PC-9 (cell line): ENCODE results near the gene DLGAP1. TPM values are rescaled to one million over a fixed set of nuclear protein-coding genes. Genes with fewer than 3 reads are reported as not detected.

Experiments used
- BruUV-seq: library from RNA; stranded (reverse); fragments of 400-500 nt; replicated peaks from 2 replicates; lab custom pipeline; 2021; lab: Mats Ljungman, UMichigan
- CTCF ChIA-PET: fragments of 300-600 bp; sonication (Branson Sonifier 250); formaldehyde crosslinking; loops from one replicate; lab custom pipeline; 2022; ENCODE audit warnings: antibody characterized with exemption; lab: Charles Lee
- POLR2A ChIA-PET: fragments of 300-600 bp; sonication (Branson Sonifier 250); formaldehyde crosslinking; loops from one replicate; lab custom pipeline; 2022; ENCODE audit warnings: antibody characterized with exemption; ENCODE audit not compliant: unreplicated experiment; lab: Charles Lee
- DNase-seq, 2 experiments: peaks; one replicate each; pipeline versions ENCODE4 v3.0.0 to v3.0.0-alpha.2; 2015 to 2022; ENCODE audit warnings: mixed read lengths in 1 of 2
- H2AFZ ChIP-seq: fragments of 200-600 bp; sonication (generic); 2 replicates; pipeline ENCODE4 v1.8.1; 2017; ENCODE audit warnings: antibody characterized with exemption
- H3F3A ChIP-seq: fragments of 200-600 bp; sonication (generic); 2 replicates; pipeline ENCODE4 v1.8.1; 2017; ENCODE audit warnings: antibody characterized with exemption, mild to moderate bottlenecking, low read depth; ENCODE audit not compliant: insufficient read depth
- H3K27ac ChIP-seq: fragments of 200-600 bp; sonication (generic); 2 replicates; pipeline ENCODE4 v1.6.1; 2016; ENCODE audit warnings: mixed run types
- H3K27me3 ChIP-seq: fragments of 200-600 bp; sonication (generic); 2 replicates; pipeline ENCODE4 v1.6.1; 2016; ENCODE audit warnings: low read depth, mixed run types; ENCODE audit not compliant: insufficient read depth
- H3K36me3 ChIP-seq: fragments of 200-600 bp; sonication (generic); 2 replicates; pipeline ENCODE4 v1.6.1; 2016; ENCODE audit warnings: low read depth, mixed run types
- H3K4me1 ChIP-seq: fragments of 200-600 bp; sonication (generic); replicated peaks from 2 replicates; pipeline ENCODE4 v1.6.1; 2016; ENCODE audit warnings: mixed run types; ENCODE audit not compliant: insufficient read depth
- H3K4me2 ChIP-seq: fragments of 200-600 bp; sonication (generic); 2 replicates; pipeline ENCODE4 v1.6.1; 2017; ENCODE audit warnings: mixed run types
- H3K4me3 ChIP-seq: fragments of 200-600 bp; sonication (generic); 2 replicates; pipeline ENCODE4 v1.6.1; 2016; ENCODE audit warnings: mixed run types
- H3K79me2 ChIP-seq: fragments of 200-600 bp; sonication (generic); 2 replicates; pipeline ENCODE4 v1.6.1; 2017; ENCODE audit warnings: low read depth, mixed run types
- H3K9me2 ChIP-seq: fragments of 200-600 bp; sonication (generic); 2 replicates; pipeline ENCODE4 v1.8.1; 2017; ENCODE audit warnings: mild to moderate bottlenecking; ENCODE audit not compliant: insufficient read depth
- H3K9me3 ChIP-seq: fragments of 200-600 bp; sonication (generic); 2 replicates; pipeline ENCODE4 v1.8.1; 2016; ENCODE audit warnings: low read depth; ENCODE audit not compliant: insufficient read depth
- H4K20me1 ChIP-seq: fragments of 200-600 bp; sonication (generic); 2 replicates; pipeline ENCODE4 v1.8.1; 2017; ENCODE audit not compliant: insufficient read depth
- CTCF ChIP-seq: fragments of 200-600 bp; sonication (generic); conservative IDR thresholded peaks from 2 replicates; pipeline ENCODE4 v1.6.1; 2017; ENCODE audit warnings: mixed run types, antibody characterized with exemption, mild to moderate bottlenecking, moderate library complexity
- EZH2 ChIP-seq: fragments of 200-600 bp; sonication (generic); IDR thresholded peaks from 2 replicates; pipeline ENCODE4 v1.8.0; 2017; ENCODE audit warnings: antibody characterized with exemption, low read depth
- intact Hi-C: fragments of 100-400 bp; cut with micrococcal nuclease; formaldehyde crosslinking; loops from one replicate; pipeline ENCODE4 v1.10.0; 2022; ENCODE audit not compliant: unreplicated experiment
- total RNA-seq: library from RNA; stranded (reverse); gene quantifications from 2 replicates; pipeline ENCODE4 v1.2.3, GENCODE V29; 2021

The DLGAP1 gene
- total RNA-seq, 1 experiment from 2014 or later, result not detected

GRCh38 chr18:3973191-3973850, 481.8 kb downstream of the DLGAP1 start:
- Histone ChIP-seq H3K4me2 (no peak overlapping the region), H2AFZ (no peak overlapping the region), H4K20me1 (no peaks in the 10 kb centered on the region), H3K36me3 (no peaks in the 10 kb centered on the region), H3K4me3 (no peak overlapping the region), H3K27me3 (no peaks in the 10 kb centered on the region), H3K27ac (no peak overlapping the region), H3K9me3 (no peaks in the 10 kb centered on the region), H3F3A (no peaks in the 10 kb centered on the region), H3K9me2 (no peaks in the 10 kb centered on the region), H3K79me2 (no peaks in the 10 kb centered on the region), H3K4me1 (no peaks in the 10 kb centered on the region)
- DNase-seq, result no peak
- no TSS peak for BruUV-seq
- ChIA-PET POLR2A (interaction anchor here (0.7 kb wide), 1 partner anchor 527 kb away, joined by 27 read pairs; no protein-coding TSS in a partner anchor), CTCF (interaction anchor here (0.6 kb wide), 1 partner anchor 272 kb away, joined by 3 read pairs; no protein-coding TSS in a partner anchor)
- intact Hi-C loops, result no loop called here
- no peak for TF ChIP-seq CTCF

- Histone ChIP-seq H3K4me1 (no peaks in the 10 kb centered on the region), H4K20me1 (no peaks in the 10 kb centered on the region), H3K4me2 (no peak overlapping the region), H3K79me2 (no peaks in the 10 kb centered on the region), H3K27me3 (no peaks in the 10 kb centered on the region), H3K9me2 (no peaks in the 10 kb centered on the region), H3K36me3 (no peaks in the 10 kb centered on the region), H3F3A (no peaks in the 10 kb centered on the region), H3K27ac (no peak overlapping the region), H3K4me3 (no peak overlapping the region), H2AFZ (no peak overlapping the region), H3K9me3 (no peaks in the 10 kb centered on the region)
- TF ChIP-seq EZH2 (no peak), CTCF (no peak)
- intact Hi-C loops, result no loop called here
- DNase-seq, result no peak
- ChIA-PET POLR2A (interaction anchor here (0.7 kb wide), 1 partner anchor 727 kb away, joined by 4 read pairs; no protein-coding TSS in a partner anchor), CTCF (no interaction called here)
- BruUV-seq, result no TSS peak
Measured at GRCh38 chr18:3972291-3972930, 482.7 kb downstream of the DLGAP1 start.

GRCh38 chr18:3970929-3971328, 484.2 kb downstream of the DLGAP1 start:
- Histone ChIP-seq H3K27ac (no peak overlapping the region), H3K4me2 (no peak overlapping the region), H4K20me1 (no peaks in the 10 kb centered on the region), H2AFZ (no peak overlapping the region), H3K36me3 (no peaks in the 10 kb centered on the region), H3K27me3 (no peaks in the 10 kb centered on the region), H3K9me3 (no peaks in the 10 kb centered on the region), H3K4me1 (peaks cover 12% of the 10 kb centered on the region), H3K4me3 (no peak overlapping the region), H3K79me2 (no peaks in the 10 kb centered on the region), H3F3A (no peaks in the 10 kb centered on the region), H3K9me2 (no peaks in the 10 kb centered on the region)
- BruUV-seq, result no TSS peak
- ChIA-PET POLR2A (interaction anchor here (0.7 kb wide), 1 partner anchor 16 kb away, joined by 3 read pairs; no protein-coding TSS in a partner anchor), CTCF (no interaction called here)
- DNase-seq, result no peak
- intact Hi-C loops, result no loop called here
- TF ChIP-seq CTCF (no peak), EZH2 (no peak)
